C4-2B (cell line): ENCODE measurements around the gene MCU.

ENCODE experiments used
- CTCF ChIP-seq: fragments of 450-650 bp; conservative IDR thresholded peaks from 2 replicates; pipeline ENCODE4 v1.5.1; 2017; ENCODE audit warnings: mild to moderate bottlenecking
- ZFX ChIP-seq: fragments of 450-650 bp; IDR thresholded peaks from 2 replicates; pipeline ENCODE4 v1.6.1; 2017

GRCh38 chr10:72784551-72785351, 92.8 kb downstream of the MCU start:
- TF ChIP-seq CTCF (no peak), ZFX (no peak)
